DOHH2 (cell line): ENCODE data around the gene PRKAR1B.

Experiments used
- H3F3A ChIP-seq: fragments of 200-600 bp; sonication (generic), shearing (Covaris generic); 2 replicates; pipeline ENCODE4 v1.6.0; 2016; ENCODE audit warnings: antibody characterized with exemption, mild to moderate bottlenecking; ENCODE audit not compliant: control insufficient read depth, insufficient read depth
- H3K27ac ChIP-seq: fragments of 200-600 bp; sonication (generic); 2 replicates; pipeline ENCODE4 v1.5.1; 2014; ENCODE audit warnings: low read depth, mild to moderate bottlenecking, low read length, moderate library complexity
- H3K27me3 ChIP-seq: fragments of 200-600 bp; sonication (generic); 2 replicates; pipeline ENCODE4 v1.6.1; 2014; ENCODE audit warnings: mild to moderate bottlenecking, low read length, mixed read lengths; ENCODE audit not compliant: control insufficient read depth
- H3K36me3 ChIP-seq: fragments of 200-600 bp; sonication (generic); 2 replicates; pipeline ENCODE4 v1.6.1; 2014; ENCODE audit warnings: mild to moderate bottlenecking, low read length, moderate library complexity, mixed read lengths; ENCODE audit not compliant: control insufficient read depth
- H3K4me1 ChIP-seq: fragments of 200-600 bp; sonication (generic); 2 replicates; pipeline ENCODE4 v1.6.1; 2014; ENCODE audit warnings: mild to moderate bottlenecking, low read length, mixed read lengths; ENCODE audit not compliant: control insufficient read depth
- H3K4me2 ChIP-seq: fragments of 200-600 bp; sonication (generic); 2 replicates; pipeline ENCODE4 v1.6.0; 2014; ENCODE audit warnings: mild to moderate bottlenecking, low read length, moderate library complexity
- H3K4me3 ChIP-seq: fragments of 200-600 bp; sonication (generic); 2 replicates; pipeline ENCODE4 v1.5.1; 2014; ENCODE audit warnings: mild to moderate bottlenecking, low read length, mixed read lengths
- H3K79me2 ChIP-seq: fragments of 200-600 bp; sonication (generic); 2 replicates; pipeline ENCODE4 v1.6.1; 2014; ENCODE audit warnings: mild to moderate bottlenecking, low read length, mixed read lengths; ENCODE audit not compliant: control insufficient read depth
- H3K9me2 ChIP-seq: fragments of 200-600 bp; sonication (generic); replicated peaks from 2 replicates; pipeline ENCODE4 v1.6.1; 2014; ENCODE audit warnings: mild to moderate bottlenecking, low read length, mixed read lengths; ENCODE audit not compliant: control insufficient read depth
- H3K9me3 ChIP-seq: fragments of 200-600 bp; sonication (generic); 2 replicates; pipeline ENCODE4 v1.6.1; 2014; ENCODE audit warnings: antibody characterized with exemption, low read length, mixed read lengths; ENCODE audit not compliant: control insufficient read depth, insufficient read depth
- H4K20me1 ChIP-seq: fragments of 200-600 bp; sonication (generic); 2 replicates; pipeline ENCODE4 v1.6.0; 2014; ENCODE audit warnings: low read depth, mild to moderate bottlenecking, antibody characterized with exemption, low read length, moderate library complexity; ENCODE audit not compliant: control insufficient read depth, insufficient read depth
- CTCF ChIP-seq: fragments of 200-600 bp; sonication (generic); IDR thresholded peaks from one replicate; pipeline ENCODE4 v1.5.1; 2014; ENCODE audit warnings: antibody characterized with exemption, mild to moderate bottlenecking, low read depth, low read length; ENCODE audit not compliant: poor library complexity, severe bottlenecking
- EZH2phosphoT487 ChIP-seq: fragments of 200-600 bp; sonication (generic); IDR thresholded peaks from 2 replicates; pipeline ENCODE4 v1.6.1; 2017; ENCODE audit warnings: borderline replicate concordance, mild to moderate bottlenecking, antibody characterized with exemption, low read length, moderate library complexity, mixed read lengths

Gene PRKAR1B

GRCh38 chr7:674454-675410 is 52.3 kb downstream of the PRKAR1B start:
- no peaks in the 10 kb centered on the region for H4K20me1 ChIP-seq
- no peaks in the 10 kb centered on the region for H3K9me2 ChIP-seq
- no peak overlapping the region for H3K4me3 ChIP-seq
- no peak overlapping the region for H3K4me2 ChIP-seq
- no peak for TF ChIP-seq CTCF
- no peak overlapping the region for H3K27ac ChIP-seq
- no peaks in the 10 kb centered on the region for H3K4me1 ChIP-seq
- no peaks in the 10 kb centered on the region for H3K27me3 ChIP-seq
- no peaks in the 10 kb centered on the region for H3K9me3 ChIP-seq
- no peaks in the 10 kb centered on the region for H3F3A ChIP-seq
- H3K79me2 ChIP-seq, result no peaks in the 10 kb centered on the region; the same call in 1 of the 2 replicates
- peaks cover 65% of the 10 kb centered on the region for H3K36me3 ChIP-seq

- Histone ChIP-seq H3K27ac (no peak overlapping the region), H3K79me2 (no peaks in the 10 kb centered on the region; the same call in 1 of the 2 replicates), H3K4me1 (no peaks in the 10 kb centered on the region), H3K4me2 (no peak overlapping the region), H3K36me3 (peaks cover 61% of the 10 kb centered on the region), H3F3A (no peaks in the 10 kb centered on the region), H3K9me3 (no peaks in the 10 kb centered on the region), H3K4me3 (no peak overlapping the region), H3K27me3 (no peaks in the 10 kb centered on the region), H4K20me1 (0 out of 2 replicates have a peak, but pooled peaks cover 3% of the 10 kb centered on the region), H3K9me2 (no peaks in the 10 kb centered on the region)
- TF ChIP-seq EZH2phosphoT487, result no peak
- TF ChIP-seq CTCF, result no peak
Measured at GRCh38 chr7:673681-674453, 53.2 kb downstream of the PRKAR1B start.

- H3K4me3 ChIP-seq, result no peak overlapping the region
- 0 out of 2 replicates have a peak, but pooled peaks cover 4% of the 10 kb centered on the region for H4K20me1 ChIP-seq
- TF ChIP-seq CTCF (no peak), EZH2phosphoT487 (no peak)
- H3K9me3 ChIP-seq, result no peaks in the 10 kb centered on the region
- no peaks in the 10 kb centered on the region for H3K9me2 ChIP-seq
- no peak overlapping the region for H3K4me2 ChIP-seq
- H3K27ac ChIP-seq, result no peak overlapping the region
- no peaks in the 10 kb centered on the region; the same call in 1 of the 2 replicates for H3K79me2 ChIP-seq
- H3K36me3 ChIP-seq, result peaks cover 62% of the 10 kb centered on the region
- H3K4me1 ChIP-seq, result no peaks in the 10 kb centered on the region
- H3K27me3 ChIP-seq, result no peaks in the 10 kb centered on the region
- no peaks in the 10 kb centered on the region for H3F3A ChIP-seq
Measured at GRCh38 chr7:672891-673290, 54.2 kb downstream of the PRKAR1B start.
